NCI-H510A treated with DMSO at 0.1 percent for 48 hours (cell line): ENCODE data around the gene ABHD14A.
"Not testable (repeated sequence)": the region's sequence is repeated elsewhere in the genome, so short reads cannot be mapped to it uniquely, and the experiment has no call there.

Source experiments
- DNase-seq: peaks from one replicate; lab custom pipeline; 2025; lab: John Stamatoyannopoulos, UW

ABHD14A gene

GRCh38 chr3:51974277-51974962 is 444 bp upstream of the ABHD14A start:
- no peak for DNase-seq

- no peak for DNase-seq
Measured at GRCh38 chr3:51975852-51976549, 1.1 kb downstream of the ABHD14A start.

GRCh38 chr3:51977446-51978142 is 2.7 kb downstream of the ABHD14A start:
- no peak for DNase-seq

GRCh38 chr3:51978143-51978502 is 3.3 kb downstream of the ABHD14A start:
- DNase-seq, result no peak

GRCh38 chr3:51980253-51980652 is 5.4 kb downstream of the ABHD14A start:
- no peak for DNase-seq

- peak; percentile 62 for DNase-seq
Measured at GRCh38 chr3:51982352-51982837, 7.5 kb downstream of the ABHD14A start.

- peak; percentile 63 for DNase-seq
Measured at GRCh38 chr3:51982838-51983577, 8.1 kb downstream of the ABHD14A start, which contains the start of gene ACY1. Gene ACY1, plus strand, starts transcription at chr3:51983535. Its CDS starts 530 bp downstream, at chr3:51984065.

- DNase-seq, result no peak
Measured at GRCh38 chr3:51983578-51984268, 8.9 kb downstream of the ABHD14A start.

- no peak for DNase-seq
Measured at GRCh38 chr3:51984269-51984647, 9.4 kb downstream of the ABHD14A start.

- no peak for DNase-seq
Measured at GRCh38 chr3:51985063-51985462, 10.2 kb downstream of the ABHD14A start.

- no peak for DNase-seq
Measured at GRCh38 chr3:51986010-51986947, 11.4 kb downstream of the ABHD14A start.

- no peak for DNase-seq
Measured at GRCh38 chr3:51987568-51987967, 12.7 kb downstream of the ABHD14A start.

GRCh38 chr3:51988286-51989146 is 13.7 kb downstream of the ABHD14A start:
- DNase-seq, result no peak

GRCh38 chr3:51990501-51990971 is 15.7 kb downstream of the ABHD14A start:
- not testable (repeated sequence) for DNase-seq

- no peak for DNase-seq
Measured at GRCh38 chr3:51992017-51992682, 17.3 kb downstream of the ABHD14A start.

- not testable (repeated sequence) for DNase-seq
Measured at GRCh38 chr3:51993657-51994056, 18.8 kb downstream of the ABHD14A start.

GRCh38 chr3:51994530-51994929 is 19.7 kb downstream of the ABHD14A start:
- DNase-seq, result no peak

GRCh38 chr3:51995346-51996163 is 20.7 kb downstream of the ABHD14A start, which contains the start of gene RPL29:
Gene RPL29, minus strand, starts transcription at chr3:51995895. Its CDS starts 434 bp downstream, at chr3:51995461.
- DNase-seq, result peak; percentile 86
